ENCODE measurements around the gene NIPA2. TPM values are rescaled to one million over a fixed set of nuclear protein-coding genes. Genes with fewer than 3 reads are reported as not detected.

Gene NIPA2
- total RNA-seq, 2 experiments from 2014 or later: 96.1 to 112 TPM

DNA sequence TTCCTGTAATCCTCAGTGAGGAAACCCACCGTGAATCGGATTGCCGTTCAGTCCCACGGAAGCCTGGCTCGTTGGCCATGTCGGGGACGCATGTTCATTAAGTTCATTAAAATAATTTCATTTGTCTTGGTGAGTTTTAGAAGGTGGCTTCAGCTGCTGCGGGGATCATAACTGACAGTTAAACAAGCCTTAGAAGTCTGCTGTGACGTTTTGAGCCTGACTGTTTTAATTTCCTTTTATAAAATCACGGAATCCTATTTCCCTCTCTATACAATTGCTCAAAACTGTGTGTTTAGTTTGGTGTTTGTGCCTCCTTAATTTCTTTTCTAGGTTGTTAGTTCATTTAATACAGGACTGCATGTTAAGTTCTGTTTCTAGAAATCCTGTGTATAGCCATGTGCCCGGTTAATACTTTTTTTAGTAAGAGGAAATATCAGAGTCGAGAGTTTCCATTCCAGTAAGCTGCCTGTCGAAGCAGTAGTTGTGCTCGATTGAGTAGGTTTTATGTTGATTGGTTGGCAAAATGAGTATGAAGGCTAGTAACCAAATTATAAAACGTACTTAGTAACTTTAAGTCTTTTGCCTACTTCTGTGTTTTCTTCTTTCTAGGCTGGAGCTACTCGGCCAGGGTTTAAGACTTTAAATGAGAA, 705 bp downstream of the NIPA2 start:
- POLR2A ChIA-PET: interaction anchor here (2.0 to 2.5 kb wide), 4 partner anchors 40 to 53 kb away, joined by 5 to 25 read pairs (median 9); partner anchors contain the start of gene NIPA1
- BruUV-seq (replicated peaks): TSS peak; percentile 94

GRCh38 chr15:22844421-22845288, 6.2 kb downstream of the NIPA2 start:
- BruUV-seq (replicated peaks): no TSS peak
- no peaks in the 10 kb centered on the region for H3K9me2 ChIP-seq (ENCODE audit: insufficient read depth, low read length)
- H3K4me1 ChIP-seq (ENCODE audit: insufficient read depth, low read length, poor library complexity, severe bottlenecking): peaks cover 23% of the 10 kb centered on the region
- H3K79me2 ChIP-seq (ENCODE audit: insufficient read depth, low read depth, low read length): peaks cover 100% of the 10 kb centered on the region
- no peak overlapping the region for H3K27ac ChIP-seq (ENCODE audit: low read depth, low read length, poor library complexity, severe bottlenecking)
- H3K36me3 ChIP-seq (ENCODE audit: insufficient read depth, low read length): peaks cover 88% of the 10 kb centered on the region
- no peaks in the 10 kb centered on the region for H3K9me3 ChIP-seq (ENCODE audit: low read length)
- POLR2A ChIA-PET: no interaction called here
- H3K4me2 ChIP-seq (ENCODE audit: low read length): no peak overlapping the region
- CTCF ChIA-PET (ENCODE audit: unreplicated experiment): no interaction called here
- H3K4me3 ChIP-seq (ENCODE audit: low read depth, low read length, poor library complexity, severe bottlenecking): no peak overlapping the region
- H4K20me1 ChIP-seq (ENCODE audit: insufficient read depth, low read length): peaks cover 48% of the 10 kb centered on the region
- TF ChIP-seq EZH2phosphoT487 (IDR thresholded peaks at IDR 0.05; ENCODE audit: borderline replicate concordance, low read depth, low read length): no peak
- TF ChIP-seq, protein P1, sequence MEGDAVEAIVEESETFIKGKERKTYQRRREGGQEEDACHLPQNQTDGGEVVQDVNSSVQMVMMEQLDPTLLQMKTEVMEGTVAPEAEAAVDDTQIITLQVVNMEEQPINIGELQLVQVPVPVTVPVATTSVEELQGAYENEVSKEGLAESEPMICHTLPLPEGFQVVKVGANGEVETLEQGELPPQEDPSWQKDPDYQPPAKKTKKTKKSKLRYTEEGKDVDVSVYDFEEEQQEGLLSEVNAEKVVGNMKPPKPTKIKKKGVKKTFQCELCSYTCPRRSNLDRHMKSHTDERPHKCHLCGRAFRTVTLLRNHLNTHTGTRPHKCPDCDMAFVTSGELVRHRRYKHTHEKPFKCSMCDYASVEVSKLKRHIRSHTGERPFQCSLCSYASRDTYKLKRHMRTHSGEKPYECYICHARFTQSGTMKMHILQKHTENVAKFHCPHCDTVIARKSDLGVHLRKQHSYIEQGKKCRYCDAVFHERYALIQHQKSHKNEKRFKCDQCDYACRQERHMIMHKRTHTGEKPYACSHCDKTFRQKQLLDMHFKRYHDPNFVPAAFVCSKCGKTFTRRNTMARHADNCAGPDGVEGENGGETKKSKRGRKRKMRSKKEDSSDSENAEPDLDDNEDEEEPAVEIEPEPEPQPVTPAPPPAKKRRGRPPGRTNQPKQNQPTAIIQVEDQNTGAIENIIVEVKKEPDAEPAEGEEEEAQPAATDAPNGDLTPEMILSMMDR (conservative IDR thresholded peaks at IDR 0.05; ENCODE audit: low read length): no peak
- DNase-seq (ENCODE audit: low spot score): no peak
- intact Hi-C loops (cut with micrococcal nuclease; ENCODE audit: unreplicated experiment): no loop called here
- no peak overlapping the region for H2AFZ ChIP-seq (ENCODE audit: low read length)

More for the DNA sequence above, 705 bp downstream of the NIPA2 start:
- peak; percentile 72 for DNase-seq (ENCODE audit: low spot score)
- Histone ChIP-seq H3K27ac (ENCODE audit: low read depth, low read length, poor library complexity, severe bottlenecking) (peak overlapping the region; percentile 99), H2AFZ (ENCODE audit: low read length) (no peak overlapping the region; the same call in 1 of the 2 replicates), H3K4me2 (ENCODE audit: low read length) (peak overlapping the region; percentile 94), H3K4me1 (ENCODE audit: insufficient read depth, low read length, poor library complexity, severe bottlenecking) (peaks cover 22% of the 10 kb centered on the region), H4K20me1 (ENCODE audit: insufficient read depth, low read length) (peaks cover 29% of the 10 kb centered on the region), H3K36me3 (ENCODE audit: insufficient read depth, low read length) (peaks cover 37% of the 10 kb centered on the region), H3K4me3 (ENCODE audit: low read depth, low read length, poor library complexity, severe bottlenecking) (peak overlapping the region; percentile 93), H3K9me2 (ENCODE audit: insufficient read depth, low read length) (no peaks in the 10 kb centered on the region), H3K9me3 (ENCODE audit: low read length) (no peaks in the 10 kb centered on the region), H3K79me2 (ENCODE audit: insufficient read depth, low read depth, low read length) (peaks cover 56% of the 10 kb centered on the region)
- intact Hi-C loops (cut with micrococcal nuclease; ENCODE audit: unreplicated experiment): loop anchor here (2.0 kb wide), 1 partner anchor 52 kb away; the partner anchor contains the start of gene NIPA1
- TF ChIP-seq, protein P1 (conservative IDR thresholded peaks at IDR 0.05; ENCODE audit: low read length): no peak
- TF ChIP-seq EZH2phosphoT487 (IDR thresholded peaks at IDR 0.05; ENCODE audit: borderline replicate concordance, low read depth, low read length): no peak
- CTCF ChIA-PET (ENCODE audit: unreplicated experiment): no interaction called here

All from OCI-LY7 (cell line).